GM15510 (cell line): Measurements from ENCODE around the gene PSRC1.

Experiments used
- POLR2A ChIP-seq: IDR thresholded peaks from 3 replicates; pipeline ENCODE4 v1.6.1; 2011; ENCODE audit warnings: borderline replicate concordance; ENCODE audit not compliant: insufficient read length; ENCODE audit errors: extremely low read depth

PSRC1 gene

DNA sequence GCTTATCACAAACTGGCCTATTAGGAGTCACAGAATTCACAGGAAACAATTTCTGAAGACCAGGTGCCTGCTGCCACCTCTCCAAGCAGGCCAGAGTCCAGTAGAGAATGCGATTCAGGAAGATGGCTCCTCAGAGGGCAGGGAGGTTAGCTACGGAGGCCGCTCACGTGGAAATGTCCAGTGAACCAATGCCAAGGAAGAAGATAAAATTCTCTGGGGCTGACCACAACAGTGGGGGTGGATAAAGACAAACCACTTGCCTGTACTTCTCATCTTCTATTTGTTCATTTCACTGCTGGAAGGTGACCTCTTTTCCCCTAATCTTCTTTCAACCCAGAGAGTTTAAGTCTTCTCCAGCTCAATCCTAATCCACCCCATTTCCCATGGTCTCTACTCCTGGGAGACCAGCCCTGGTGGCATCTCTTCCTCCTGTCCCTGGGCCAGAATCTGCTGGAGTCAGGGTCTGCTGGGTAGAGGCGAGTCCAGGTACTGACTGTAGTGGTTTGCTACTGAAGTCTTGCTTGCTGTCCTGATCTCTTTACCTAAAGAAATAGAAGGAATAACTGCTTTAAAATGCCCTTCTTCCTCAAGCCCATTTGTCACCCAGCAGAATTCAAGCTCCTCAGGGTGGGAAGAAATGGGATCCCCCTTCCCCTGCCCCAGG, 3.2 kb downstream of the PSRC1 start:
- no peak for TF ChIP-seq POLR2A

GRCh38 chr1:109277434-109278204, 5.3 kb downstream of the PSRC1 start:
- no peak for TF ChIP-seq POLR2A

GRCh38 chr1:109275706-109276345, 7.1 kb downstream of the PSRC1 start:
- TF ChIP-seq POLR2A = no peak

DNA sequence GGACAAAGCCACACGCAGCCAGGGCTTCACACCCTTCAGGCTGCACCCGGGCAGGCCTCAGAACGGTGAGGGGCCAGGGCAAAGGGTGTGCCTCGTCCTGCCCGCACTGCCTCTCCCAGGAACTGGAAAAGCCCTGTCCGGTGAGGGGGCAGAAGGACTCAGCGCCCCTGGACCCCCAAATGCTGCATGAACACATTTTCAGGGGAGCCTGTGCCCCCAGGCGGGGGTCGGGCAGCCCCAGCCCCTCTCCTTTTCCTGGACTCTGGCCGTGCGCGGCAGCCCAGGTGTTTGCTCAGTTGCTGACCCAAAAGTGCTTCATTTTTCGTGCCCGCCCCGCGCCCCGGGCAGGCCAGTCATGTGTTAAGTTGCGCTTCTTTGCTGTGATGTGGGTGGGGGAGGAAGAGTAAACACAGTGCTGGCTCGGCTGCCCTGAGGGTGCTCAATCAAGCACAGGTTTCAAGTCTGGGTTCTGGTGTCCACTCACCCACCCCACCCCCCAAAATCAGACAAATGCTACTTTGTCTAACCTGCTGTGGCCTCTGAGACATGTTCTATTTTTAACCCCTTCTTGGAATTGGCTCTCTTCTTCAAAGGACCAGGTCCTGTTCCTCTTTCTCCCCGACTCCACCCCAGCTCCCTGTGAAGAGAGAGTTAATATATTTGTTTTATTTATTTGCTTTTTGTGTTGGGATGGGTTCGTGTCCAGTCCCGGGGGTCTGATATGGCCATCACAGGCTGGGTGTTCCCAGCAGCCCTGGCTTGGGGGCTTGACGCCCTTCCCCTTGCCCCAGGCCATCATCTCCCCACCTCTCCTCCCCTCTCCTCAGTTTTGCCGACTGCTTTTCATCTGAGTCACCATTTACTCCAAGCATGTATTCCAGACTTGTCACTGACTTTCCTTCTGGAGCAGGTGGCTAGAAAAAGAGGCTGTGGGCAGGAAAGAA, 8.1 kb downstream of the PSRC1 start:
- no peak for TF ChIP-seq POLR2A

GRCh38 chr1:109273570-109274288, 9.2 kb downstream of the PSRC1 start:
- TF ChIP-seq POLR2A = no peak

GRCh38 chr1:109272831-109273547, 10.0 kb downstream of the PSRC1 start:
- no peak for TF ChIP-seq POLR2A

GRCh38 chr1:109272021-109272799, 10.7 kb downstream of the PSRC1 start:
- TF ChIP-seq POLR2A = no peak

GRCh38 chr1:109271458-109271857, 11.5 kb downstream of the PSRC1 start:
- no peak for TF ChIP-seq POLR2A

GRCh38 chr1:109270623-109271317, 12.2 kb downstream of the PSRC1 start:
- TF ChIP-seq POLR2A = no peak

DNA sequence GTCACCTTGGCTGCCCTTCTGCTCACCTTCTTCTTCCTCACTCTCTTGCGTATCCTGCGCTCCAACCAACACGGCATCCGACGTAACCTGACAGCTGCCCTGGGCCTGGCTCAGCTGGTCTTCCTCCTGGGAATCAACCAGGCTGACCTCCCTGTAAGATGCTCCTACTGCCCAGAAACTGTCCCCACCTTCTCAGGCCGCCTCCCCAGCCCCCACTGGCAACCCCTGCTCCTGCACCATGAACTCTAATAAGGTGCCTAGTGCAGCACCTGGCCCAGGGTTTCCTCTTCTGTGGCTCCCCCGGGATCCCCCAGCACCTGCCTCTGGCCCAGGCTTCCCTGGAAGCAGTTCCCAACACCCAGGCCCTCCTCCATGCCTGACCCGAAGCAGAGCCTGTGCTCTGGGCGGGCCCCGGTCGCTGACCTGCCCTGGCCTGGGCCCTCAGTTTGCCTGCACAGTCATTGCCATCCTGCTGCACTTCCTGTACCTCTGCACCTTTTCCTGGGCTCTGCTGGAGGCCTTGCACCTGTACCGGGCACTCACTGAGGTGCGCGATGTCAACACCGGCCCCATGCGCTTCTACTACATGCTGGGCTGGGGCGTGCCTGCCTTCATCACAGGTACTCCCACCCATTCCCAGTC, 12.8 kb downstream of the PSRC1 start:
- no peak for TF ChIP-seq POLR2A

- TF ChIP-seq POLR2A = no peak
Measured at GRCh38 chr1:109269212-109269980, 13.5 kb downstream of the PSRC1 start.
